K562 (cell line): Measurements from ENCODE around the gene INTS1. TPM values are rescaled to one million over a fixed set of nuclear protein-coding genes. Genes with fewer than 3 reads are reported as not detected.

Source experiments
- ARID1B ChIP-seq: fragments of 450-650 bp; IDR thresholded peaks from 2 replicates; pipeline ENCODE4 v1.6.1; 2016; ENCODE audit warnings: antibody characterized with exemption, mild to moderate bottlenecking, inconsistent platforms
- ATF1 ChIP-seq, 2 experiments: fragments of 450-650 bp in 1 of 2; IDR thresholded peaks; 2 replicates each; pipeline ENCODE4 v1.6.1; 2016; ENCODE audit warnings: missing compliant biosample characterization in 1 of 2, missing genetic modification characterization in 1 of 2
- ATF7 ChIP-seq: fragments of 450-650 bp; IDR thresholded peaks from 2 replicates; pipeline ENCODE4 v1.7.1; 2014; ENCODE audit warnings: mild to moderate bottlenecking, moderate library complexity
- CEBPG ChIP-seq, 3 experiments: fragments of 200-800 bp in 1 of 3; sonication (Bioruptor generic) in 1 of 3; sonication (generic) in 1 of 3; formaldehyde crosslinking in 1 of 3; IDR thresholded peaks in 2 of 3; conservative IDR thresholded peaks in 1 of 3; 2 replicates each; pipeline versions ENCODE4 v1.6.1 to v1.8.0; 2016 to 2022; ENCODE audit warnings: missing compliant biosample characterization in 2 of 3, missing genetic modification characterization in 2 of 3, mild to moderate bottlenecking in 1 of 3, missing genetic modification reagents in 1 of 3
- CREM ChIP-seq: IDR thresholded peaks from 2 replicates; pipeline ENCODE4 v1.6.1; 2014; ENCODE audit warnings: antibody characterized with exemption, low read depth
- FOSL1 ChIP-seq: fragments of 200-800 bp; sonication (Bioruptor generic); conservative IDR thresholded peaks from 2 replicates; pipeline ENCODE4 v1.6.1; 2016; ENCODE audit warnings: missing genetic modification characterization, missing compliant biosample characterization
- JUN ChIP-seq, 2 experiments: sonication (generic) in 1 of 2; formaldehyde crosslinking in 1 of 2; IDR thresholded peaks; 2 replicates each; pipeline versions ENCODE4 v1.6.1 to v1.8.0; 2012 to 2022; ENCODE audit warnings: borderline replicate concordance in 2 of 2, mild to moderate bottlenecking in 2 of 2, improper control_type of control experiment in 1 of 2, low read depth in 1 of 2, low read length in 1 of 2, missing genetic modification reagents in 1 of 2
- JUND ChIP-seq, 2 experiments: IDR thresholded peaks; 2 replicates in 1 of 2; 3 replicates in 1 of 2; pipeline ENCODE4 v1.6.1; 2011; ENCODE audit warnings: borderline replicate concordance in 2 of 2, low read depth in 2 of 2, low read length in 2 of 2, improper control_type of control experiment in 1 of 2, missing biosample characterization in 1 of 2, missing genetic modification characterization in 1 of 2, missing genetic modification reagents in 1 of 2
- MTA3 ChIP-seq: fragments of 450-650 bp; formaldehyde crosslinking; IDR thresholded peaks from 2 replicates; pipeline ENCODE4 v1.6.1; 2017; ENCODE audit warnings: mild to moderate bottlenecking, borderline replicate concordance
- NCOA1 ChIP-seq: fragments of 450-650 bp; IDR thresholded peaks from 2 replicates; pipeline ENCODE4 v1.6.1; 2016; ENCODE audit warnings: low read depth
- NRF1 ChIP-seq, 2 experiments: fragments of 450-650 bp; IDR thresholded peaks in 1 of 2; conservative IDR thresholded peaks in 1 of 2; 2 replicates each; pipeline ENCODE4 v1.6.1; 2014; ENCODE audit warnings: mild to moderate bottlenecking in 2 of 2
- PHB2 ChIP-seq: fragments of 450-650 bp; IDR thresholded peaks from 2 replicates; pipeline ENCODE4 v1.6.1; 2017; ENCODE audit warnings: low read depth
- POLR2H ChIP-seq: IDR thresholded peaks from 2 replicates; pipeline ENCODE4 v1.6.1; 2016; ENCODE audit warnings: missing genetic modification characterization, low read depth, mild to moderate bottlenecking, control low read depth, missing compliant biosample characterization, moderate library complexity
- SOX6 ChIP-seq: fragments of 450-650 bp; IDR thresholded peaks from 2 replicates; pipeline ENCODE4 v1.6.1; 2014; ENCODE audit warnings: mild to moderate bottlenecking
- SRF ChIP-seq, 2 experiments: fragments of 250-450, 450-650 bp in 1 of 2; sonication (Bioruptor Pico) in 1 of 2; sonication (generic) in 1 of 2; formaldehyde crosslinking; IDR thresholded peaks; 2 replicates each; pipeline versions ENCODE4 v1.5.0 to v1.5.1; 2020 to 2022; ENCODE audit warnings: mild to moderate bottlenecking in 1 of 2, missing genetic modification reagents in 1 of 2
- SUPT5H ChIP-seq: fragments of 450-650 bp; IDR thresholded peaks from 2 replicates; pipeline ENCODE4 v1.6.1; 2016
- TARDBP ChIP-seq: fragments of 450-650 bp; IDR thresholded peaks from 2 replicates; pipeline ENCODE4 v1.6.1; 2016
- TEAD4 ChIP-seq, 2 experiments: sonication (generic) in 1 of 2; formaldehyde crosslinking in 1 of 2; IDR thresholded peaks; 2 replicates each; pipeline versions ENCODE4 v1.6.1 to v1.8.0; 2012 to 2022; ENCODE audit warnings: borderline replicate concordance in 1 of 2, inconsistent platforms in 1 of 2, low read length in 1 of 2, mild to moderate bottlenecking in 1 of 2, missing genetic modification reagents in 1 of 2
- ZNF384 ChIP-seq: IDR thresholded peaks from 2 replicates; pipeline ENCODE4 v1.6.1; 2012; ENCODE audit warnings: low read depth, low read length, improper control_type of control experiment
- ZNF589 ChIP-seq: fragments of 200-800 bp; sonication (Bioruptor generic); IDR thresholded peaks from 2 replicates; pipeline ENCODE4 v1.6.1; 2016; ENCODE audit warnings: low read depth, missing genetic modification characterization, missing compliant biosample characterization
- polyA plus RNA-seq, 8 experiments: library from polyadenylated mRNA; depleted of rRNA in 4 of 8; stranded (reverse) in 5 of 8; unstranded in 3 of 8; fragments of >200 nt; fragmentation: Nextera tagmentation in 2 of 8; fragmentation: Illumina TruSeq in 1 of 8; extraction: Ambion mirVana in 2 of 8; extraction: Trizol in 1 of 8; gene quantifications; 2 replicates each; pipeline versions ENCODE4 v1.2.1 to v1.2.3, GENCODE V29; 2011 to 2014; ENCODE audit warnings: inconsistent platforms in 1 of 8, missing spikeins in 1 of 8
- total RNA-seq, 7 experiments: library from RNA; depleted of rRNA in 6 of 7; stranded (reverse); fragments of >200 nt in 6 of 7; fragmentation: Illumina TruSeq in 2 of 7; extraction: Trizol in 2 of 7; gene quantifications; 2 replicates each; pipeline versions ENCODE4 v1.2.1 to v1.2.3, GENCODE V29; 2011 to 2021; ENCODE audit warnings: low replicate concordance in 1 of 7
- TF ChIP-seq, protein P1 (sequence below), 2 experiments: fragments of 450-650 bp in 1 of 2; sonication (generic) in 1 of 2; formaldehyde crosslinking in 1 of 2; IDR thresholded peaks in 1 of 2; conservative IDR thresholded peaks in 1 of 2; 2 replicates each; pipeline versions ENCODE4 v1.6.1 to v1.8.1; 2016 to 2023; ENCODE audit warnings: mild to moderate bottlenecking in 2 of 2, moderate library complexity in 2 of 2, inconsistent platforms in 1 of 2, missing genetic modification reagents in 1 of 2
- TF ChIP-seq, protein P2 (sequence below): sonication (generic); formaldehyde crosslinking; IDR thresholded peaks from 2 replicates; pipeline ENCODE4 v1.8.1; 2022; ENCODE audit warnings: missing genetic modification reagents
- TF ChIP-seq, protein P3 (sequence below): sonication (generic); formaldehyde crosslinking; IDR thresholded peaks from 2 replicates; pipeline ENCODE4 v1.5.0; 2020; ENCODE audit warnings: missing genetic modification reagents

The INTS1 gene
- total and polyA plus RNA-seq, 9 of the 15 experiments (the other 6 are each of a cell fraction or from before 2014, with no cell fraction given) = 0.34 to 119 (median 18.5) TPM

DNA sequence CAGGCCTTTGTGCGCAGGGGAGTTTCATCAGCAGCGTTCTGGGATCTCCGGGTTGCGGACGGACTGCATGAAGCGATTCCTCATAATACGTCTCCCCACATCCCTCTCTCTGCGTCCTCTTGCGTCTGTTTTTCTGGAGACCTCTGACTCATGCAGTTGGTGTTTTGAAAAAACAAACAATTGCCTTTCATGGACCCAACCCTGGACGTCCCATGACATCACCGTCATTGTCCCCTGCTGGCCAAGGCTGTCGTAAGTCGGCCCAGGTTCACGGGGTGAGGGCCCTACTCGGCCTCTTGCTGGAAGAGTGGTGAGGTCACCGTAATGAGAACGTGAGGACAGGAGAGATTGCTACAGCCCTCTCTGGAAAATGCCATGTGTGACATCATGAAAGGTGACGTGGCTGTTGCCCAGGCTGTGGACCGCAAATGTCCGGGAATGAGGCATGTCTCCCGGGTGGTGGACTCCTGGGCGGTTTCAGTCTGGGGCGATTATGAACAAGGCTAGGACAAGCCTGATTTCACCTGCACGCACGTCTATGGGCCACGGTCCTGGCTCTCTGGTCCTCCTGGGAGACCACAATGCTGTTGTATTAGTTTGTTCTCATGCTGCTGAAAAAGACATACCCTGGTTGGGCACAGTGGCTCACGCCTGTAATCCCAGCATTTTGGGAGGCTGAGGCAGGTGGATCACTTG lies 16.5 kb upstream of the INTS1 start (continued):
- TF ChIP-seq ATF1 (CRISPR knock-in tag; IDR thresholded peaks at IDR 0.05) (no peak), ATF1 (tag; IDR thresholded peaks at IDR 0.05) (peak; percentile 43; the same call in 1 of the 2 replicates), SUPT5H (no peak), MTA3 (0 out of 2 replicates have a peak, but pooled peaks have one; percentile 47), ARID1B (peak; percentile 30; the same call in 1 of the 2 replicates), TARDBP (peak; percentile 53; the same call in 1 of the 2 replicates), NRF1 (conservative IDR thresholded peaks at IDR 0.05 in 1 of 2, IDR thresholded peaks at IDR 0.05 in 1 of 2) (peak in 1 of 2 experiments; percentile 23; a peak in 1 of 4 replicates), PHB2 (no peak), ZNF384 (no peak), CEBPG (CRISPR knock-in tag; IDR thresholded peaks at IDR 0.05) (peak; percentile 12; the same call in 1 of the 2 replicates), CEBPG (tag; conservative IDR thresholded peaks at IDR 0.05 in 1 of 2, IDR thresholded peaks at IDR 0.05 in 1 of 2) (peak in 1 of 2 experiments; percentile 56; a peak in 1 of 4 replicates), NCOA1 (peak; percentile 53; the same call in 1 of the 2 replicates), SRF (CRISPR knock-in tag; IDR thresholded peaks at IDR 0.05) (peak in 1 of 2 experiments; percentile 69; a peak in 1 of 4 replicates), TEAD4 (IDR thresholded peaks at IDR 0.05; ENCODE audit: low read length) (no peak), TEAD4 (CRISPR knock-in tag; IDR thresholded peaks at IDR 0.05; ENCODE audit: borderline replicate concordance) (no peak), FOSL1 (peak; percentile 78), ZNF589 (CRISPR knock-in tag) (no peak), SOX6 (peak; percentile 92), CREM (peak; percentile 59), ATF7 (peak; percentile 91), JUN (IDR thresholded peaks at IDR 0.05; ENCODE audit: borderline replicate concordance, low read depth, low read length) (peak; percentile 87; the same call in 1 of the 2 replicates), JUN (CRISPR knock-in tag; IDR thresholded peaks at IDR 0.05; ENCODE audit: borderline replicate concordance) (no peak), POLR2H (tag) (no peak), JUND (IDR thresholded peaks at IDR 0.05; ENCODE audit: borderline replicate concordance, low read depth, low read length) (peak; percentile 76; the same call in 1 of the 2 replicates), JUND (tag; IDR thresholded peaks at IDR 0.05; ENCODE audit: borderline replicate concordance, low read depth, low read length) (peak; percentile 37; the same call in 1 of the 3 replicates)
- TF ChIP-seq, protein P1, sequence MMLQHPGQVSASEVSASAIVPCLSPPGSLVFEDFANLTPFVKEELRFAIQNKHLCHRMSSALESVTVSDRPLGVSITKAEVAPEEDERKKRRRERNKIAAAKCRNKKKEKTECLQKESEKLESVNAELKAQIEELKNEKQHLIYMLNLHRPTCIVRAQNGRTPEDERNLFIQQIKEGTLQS (IDR thresholded peaks at IDR 0.05) = peak; percentile 95
- TF ChIP-seq, protein P1 (CRISPR knock-in tag; conservative IDR thresholded peaks at IDR 0.05) = no peak
- TF ChIP-seq, protein P2, sequence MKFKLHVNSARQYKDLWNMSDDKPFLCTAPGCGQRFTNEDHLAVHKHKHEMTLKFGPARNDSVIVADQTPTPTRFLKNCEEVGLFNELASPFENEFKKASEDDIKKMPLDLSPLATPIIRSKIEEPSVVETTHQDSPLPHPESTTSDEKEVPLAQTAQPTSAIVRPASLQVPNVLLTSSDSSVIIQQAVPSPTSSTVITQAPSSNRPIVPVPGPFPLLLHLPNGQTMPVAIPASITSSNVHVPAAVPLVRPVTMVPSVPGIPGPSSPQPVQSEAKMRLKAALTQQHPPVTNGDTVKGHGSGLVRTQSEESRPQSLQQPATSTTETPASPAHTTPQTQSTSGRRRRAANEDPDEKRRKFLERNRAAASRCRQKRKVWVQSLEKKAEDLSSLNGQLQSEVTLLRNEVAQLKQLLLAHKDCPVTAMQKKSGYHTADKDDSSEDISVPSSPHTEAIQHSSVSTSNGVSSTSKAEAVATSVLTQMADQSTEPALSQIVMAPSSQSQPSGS = peak; percentile 36; the same call in 1 of the 2 replicates
- TF ChIP-seq, protein P3, sequence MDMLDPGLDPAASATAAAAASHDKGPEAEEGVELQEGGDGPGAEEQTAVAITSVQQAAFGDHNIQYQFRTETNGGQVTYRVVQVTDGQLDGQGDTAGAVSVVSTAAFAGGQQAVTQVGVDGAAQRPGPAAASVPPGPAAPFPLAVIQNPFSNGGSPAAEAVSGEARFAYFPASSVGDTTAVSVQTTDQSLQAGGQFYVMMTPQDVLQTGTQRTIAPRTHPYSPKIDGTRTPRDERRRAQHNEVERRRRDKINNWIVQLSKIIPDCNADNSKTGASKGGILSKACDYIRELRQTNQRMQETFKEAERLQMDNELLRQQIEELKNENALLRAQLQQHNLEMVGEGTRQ (CRISPR knock-in tag) = no peak
- TF ChIP-seq, all 486 proteins: peak for 21
